HEK293 (cell line): ENCODE data around the gene OTOF.

Experiments
- YY1 ChIP-seq: fragments of 450-650 bp; formaldehyde crosslinking; IDR thresholded peaks from 2 replicates; pipeline ENCODE4 v1.5.1; 2018; ENCODE audit warnings: missing biosample characterization, missing genetic modification characterization
- ZNF18 ChIP-seq: fragments of 450-650 bp; formaldehyde crosslinking; IDR thresholded peaks from 2 replicates; pipeline ENCODE4 v1.5.1; 2016; ENCODE audit warnings: missing biosample characterization, missing genetic modification characterization
- ZNF184 ChIP-seq: fragments of 450-650 bp; IDR thresholded peaks from 2 replicates; pipeline ENCODE4 v1.5.1; 2018; ENCODE audit warnings: missing biosample characterization, mild to moderate bottlenecking, missing genetic modification characterization
- ZNF24 ChIP-seq: fragments of 450-650 bp; formaldehyde crosslinking; IDR thresholded peaks from 2 replicates; pipeline ENCODE4 v1.5.1; 2016; ENCODE audit warnings: missing biosample characterization, missing genetic modification characterization
- ZNF560 ChIP-seq: fragments of 450-650 bp; formaldehyde crosslinking; IDR thresholded peaks from 2 replicates; pipeline ENCODE4 v1.5.1; 2017; ENCODE audit warnings: missing biosample characterization, missing genetic modification characterization, borderline replicate concordance
- ZNF596 ChIP-seq: fragments of 450-650 bp; IDR thresholded peaks from 2 replicates; pipeline ENCODE4 v1.5.0; 2018; ENCODE audit warnings: missing biosample characterization, mild to moderate bottlenecking, missing genetic modification characterization, moderate library complexity
- ZNF600 ChIP-seq: fragments of 450-650 bp; formaldehyde crosslinking; IDR thresholded peaks from 2 replicates; pipeline ENCODE4 v1.5.1; 2016; ENCODE audit warnings: missing biosample characterization, missing genetic modification characterization
- ZNF664 ChIP-seq: fragments of 450-650 bp; formaldehyde crosslinking; IDR thresholded peaks from 2 replicates; pipeline ENCODE4 v1.5.1; 2016; ENCODE audit warnings: missing biosample characterization, missing genetic modification characterization
- ZNF701 ChIP-seq: fragments of 450-650 bp; formaldehyde crosslinking; IDR thresholded peaks from 2 replicates; pipeline ENCODE4 v1.5.1; 2016; ENCODE audit warnings: missing biosample characterization, missing genetic modification characterization
- ZNF791 ChIP-seq: fragments of 450-650 bp; formaldehyde crosslinking; IDR thresholded peaks from 2 replicates; pipeline ENCODE4 v1.5.1; 2016; ENCODE audit warnings: missing biosample characterization, missing genetic modification characterization
- ZNF830 ChIP-seq: fragments of 450-650 bp; IDR thresholded peaks from 2 replicates; pipeline ENCODE4 v1.5.0; 2018; ENCODE audit warnings: missing biosample characterization, missing genetic modification characterization, low read depth, mild to moderate bottlenecking, moderate library complexity
- ZSCAN18 ChIP-seq: fragments of 450-650 bp; formaldehyde crosslinking; IDR thresholded peaks from 2 replicates; pipeline ENCODE4 v1.5.1; 2016; ENCODE audit warnings: missing biosample characterization, missing genetic modification characterization
- TF ChIP-seq, protein P1 (sequence below): fragments of 450-650 bp; formaldehyde crosslinking; IDR thresholded peaks from 2 replicates; pipeline ENCODE4 v1.5.1; 2016; ENCODE audit warnings: missing biosample characterization, missing genetic modification characterization
- TF ChIP-seq, protein P2 (sequence below): fragments of 450-650 bp; formaldehyde crosslinking; IDR thresholded peaks from 2 replicates; pipeline ENCODE4 v1.5.1; 2016; ENCODE audit warnings: missing biosample characterization, missing genetic modification characterization

- TF ChIP-seq, protein P1, sequence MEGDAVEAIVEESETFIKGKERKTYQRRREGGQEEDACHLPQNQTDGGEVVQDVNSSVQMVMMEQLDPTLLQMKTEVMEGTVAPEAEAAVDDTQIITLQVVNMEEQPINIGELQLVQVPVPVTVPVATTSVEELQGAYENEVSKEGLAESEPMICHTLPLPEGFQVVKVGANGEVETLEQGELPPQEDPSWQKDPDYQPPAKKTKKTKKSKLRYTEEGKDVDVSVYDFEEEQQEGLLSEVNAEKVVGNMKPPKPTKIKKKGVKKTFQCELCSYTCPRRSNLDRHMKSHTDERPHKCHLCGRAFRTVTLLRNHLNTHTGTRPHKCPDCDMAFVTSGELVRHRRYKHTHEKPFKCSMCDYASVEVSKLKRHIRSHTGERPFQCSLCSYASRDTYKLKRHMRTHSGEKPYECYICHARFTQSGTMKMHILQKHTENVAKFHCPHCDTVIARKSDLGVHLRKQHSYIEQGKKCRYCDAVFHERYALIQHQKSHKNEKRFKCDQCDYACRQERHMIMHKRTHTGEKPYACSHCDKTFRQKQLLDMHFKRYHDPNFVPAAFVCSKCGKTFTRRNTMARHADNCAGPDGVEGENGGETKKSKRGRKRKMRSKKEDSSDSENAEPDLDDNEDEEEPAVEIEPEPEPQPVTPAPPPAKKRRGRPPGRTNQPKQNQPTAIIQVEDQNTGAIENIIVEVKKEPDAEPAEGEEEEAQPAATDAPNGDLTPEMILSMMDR = no peak
- TF ChIP-seq ZNF24 (tag by site-specific recombination) (no peak), ZNF596 (tag by site-specific recombination) (no peak), YY1 (tag by site-specific recombination) (no peak), ZNF830 (tag by site-specific recombination) (no peak), ZNF18 (tag by site-specific recombination) (peak; percentile 55; the same call in 1 of the 2 replicates), ZNF560 (tag by site-specific recombination) (no peak), ZNF701 (tag by site-specific recombination) (no peak), ZNF791 (tag by site-specific recombination) (no peak), ZNF664 (tag by site-specific recombination) (no peak), ZSCAN18 (no peak), ZNF600 (tag by site-specific recombination) (no peak), ZNF184 (tag by site-specific recombination) (no peak)
- TF ChIP-seq, protein P2, sequence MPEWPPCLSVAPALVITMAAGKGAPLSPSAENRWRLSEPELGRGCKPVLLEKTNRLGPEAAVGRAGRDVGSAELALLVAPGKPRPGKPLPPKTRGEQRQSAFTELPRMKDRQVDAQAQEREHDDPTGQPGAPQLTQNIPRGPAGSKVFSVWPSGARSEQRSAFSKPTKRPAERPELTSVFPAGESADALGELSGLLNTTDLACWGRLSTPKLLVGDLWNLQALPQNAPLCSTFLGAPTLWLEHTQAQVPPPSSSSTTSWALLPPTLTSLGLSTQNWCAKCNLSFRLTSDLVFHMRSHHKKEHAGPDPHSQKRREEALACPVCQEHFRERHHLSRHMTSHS (tag by site-specific recombination) = no peak
These were observed 5.1 kb upstream of the OTOF start for GRCh38 chr2:26483027-26483326.
